Measurements from ENCODE around the gene LCLAT1.

DNA sequence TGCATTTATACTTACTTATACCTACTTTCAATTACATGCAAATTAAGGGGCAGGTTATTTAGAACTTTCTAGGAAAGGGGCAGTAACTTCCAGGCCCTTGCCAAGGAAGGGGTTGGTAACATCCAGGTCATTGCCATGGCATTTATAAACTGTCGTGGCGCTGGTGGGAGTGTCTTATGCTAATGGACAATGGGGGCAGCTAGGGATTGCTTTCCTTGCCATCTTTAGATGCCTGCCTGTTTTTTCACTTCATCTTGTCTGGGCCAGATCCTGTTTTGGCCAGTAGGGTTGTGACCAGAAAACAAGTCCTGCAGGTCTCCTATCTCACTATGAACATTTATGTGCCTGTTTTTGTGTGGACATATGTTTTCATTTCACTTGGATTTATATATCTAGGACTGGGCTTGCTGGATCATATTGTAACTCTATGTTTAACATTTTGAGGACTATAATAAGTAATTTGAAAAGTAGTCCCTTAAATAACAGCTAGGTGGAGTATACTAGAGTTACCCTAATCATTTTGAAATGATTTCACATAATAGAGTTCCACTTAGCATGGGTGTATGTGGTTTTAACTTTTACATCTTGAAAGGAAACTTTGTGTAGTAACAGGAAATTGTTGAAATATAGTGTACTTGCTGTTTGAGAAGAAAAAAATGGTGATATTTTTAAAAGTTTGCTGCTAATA is 56.1 kb downstream of the LCLAT1 start:
- TF ChIP-seq ZNF274 (IDR thresholded peaks at IDR 0.05; ENCODE audit: low read depth, low read length) = no peak
- no peak for TF ChIP-seq YY1 (IDR thresholded peaks at IDR 0.05; ENCODE audit: insufficient read depth, insufficient read length)
- TF ChIP-seq SUZ12 (IDR thresholded peaks at IDR 0.05; ENCODE audit: extremely low read depth, insufficient read depth, insufficient read length) = no peak
